Measurements from ENCODE around the gene CAP1. TPM values are rescaled to one million over a fixed set of nuclear protein-coding genes. Genes with fewer than 3 reads are reported as not detected.

CAP1 gene
- total and polyA plus RNA-seq, 10 donors, result 124 to 608 (median 348) TPM

- 41 to 83% (median 52%) methylated on average over 2 of the region's 2 CpGs for WGBS, 5 donors
- no peak for DNase-seq
- peaks cover 77 to 100% (median 100%) of the 10 kb centered on the region in 6 donors for H3K4me1 ChIP-seq
- no peak overlapping the region for H3K4me3 ChIP-seq
- H3K27me3 ChIP-seq (replicated peaks in 1 of 7), result no peaks in the 10 kb centered on the region
- peak overlapping the region in 5 of 8 donors; percentile 1 to 98 (median 75) for H3K27ac ChIP-seq
- no peaks in the 10 kb centered on the region for H3K9me3 ChIP-seq
- H3K36me3 ChIP-seq, result peaks cover 0 to 80% (median 12%) of the 10 kb centered on the region in 6 donors
- no peak for TF ChIP-seq POLR2AphosphoS5 (IDR thresholded peaks at IDR 0.05)
- intact Hi-C loops (cut with DNase I; ENCODE audit: low total_unique reads), result no loop called here
Measured at GRCh38 chr1:40047276-40047675, 6.7 kb downstream of the CAP1 start.

- TF ChIP-seq POLR2A (IDR thresholded peaks at IDR 0.05) (no peak), POLR2AphosphoS5 (IDR thresholded peaks at IDR 0.05) (no peak)
- TF ChIP-seq, protein P1, sequence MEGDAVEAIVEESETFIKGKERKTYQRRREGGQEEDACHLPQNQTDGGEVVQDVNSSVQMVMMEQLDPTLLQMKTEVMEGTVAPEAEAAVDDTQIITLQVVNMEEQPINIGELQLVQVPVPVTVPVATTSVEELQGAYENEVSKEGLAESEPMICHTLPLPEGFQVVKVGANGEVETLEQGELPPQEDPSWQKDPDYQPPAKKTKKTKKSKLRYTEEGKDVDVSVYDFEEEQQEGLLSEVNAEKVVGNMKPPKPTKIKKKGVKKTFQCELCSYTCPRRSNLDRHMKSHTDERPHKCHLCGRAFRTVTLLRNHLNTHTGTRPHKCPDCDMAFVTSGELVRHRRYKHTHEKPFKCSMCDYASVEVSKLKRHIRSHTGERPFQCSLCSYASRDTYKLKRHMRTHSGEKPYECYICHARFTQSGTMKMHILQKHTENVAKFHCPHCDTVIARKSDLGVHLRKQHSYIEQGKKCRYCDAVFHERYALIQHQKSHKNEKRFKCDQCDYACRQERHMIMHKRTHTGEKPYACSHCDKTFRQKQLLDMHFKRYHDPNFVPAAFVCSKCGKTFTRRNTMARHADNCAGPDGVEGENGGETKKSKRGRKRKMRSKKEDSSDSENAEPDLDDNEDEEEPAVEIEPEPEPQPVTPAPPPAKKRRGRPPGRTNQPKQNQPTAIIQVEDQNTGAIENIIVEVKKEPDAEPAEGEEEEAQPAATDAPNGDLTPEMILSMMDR (IDR thresholded peaks at IDR 0.05 in 8 of 11, conservative IDR thresholded peaks at IDR 0.05 in 3 of 11), result no peak
- H3K4me1 ChIP-seq, result peaks cover 72 to 100% (median 99%) of the 10 kb centered on the region in 6 donors
- no peak for DNase-seq
- H3K4me3 ChIP-seq, result no peak overlapping the region
- intact Hi-C loops (cut with DNase I; ENCODE audit: low total_unique reads), result no loop called here
- H3K36me3 ChIP-seq, result peaks cover 0 to 78% (median 12%) of the 10 kb centered on the region in 6 donors
- WGBS, 5 donors, result 84 to 91% (median 89%) methylated on average over 5 of the region's 5 CpGs
- H3K27ac ChIP-seq, result peak overlapping the region in 4 of 8 donors; percentile 10 to 98 (median 86)
- no peaks in the 10 kb centered on the region for H3K9me3 ChIP-seq
- no peaks in the 10 kb centered on the region for H3K27me3 ChIP-seq (replicated peaks in 1 of 7)
Measured at GRCh38 chr1:40047769-40048168, 7.2 kb downstream of the CAP1 start.

DNA sequence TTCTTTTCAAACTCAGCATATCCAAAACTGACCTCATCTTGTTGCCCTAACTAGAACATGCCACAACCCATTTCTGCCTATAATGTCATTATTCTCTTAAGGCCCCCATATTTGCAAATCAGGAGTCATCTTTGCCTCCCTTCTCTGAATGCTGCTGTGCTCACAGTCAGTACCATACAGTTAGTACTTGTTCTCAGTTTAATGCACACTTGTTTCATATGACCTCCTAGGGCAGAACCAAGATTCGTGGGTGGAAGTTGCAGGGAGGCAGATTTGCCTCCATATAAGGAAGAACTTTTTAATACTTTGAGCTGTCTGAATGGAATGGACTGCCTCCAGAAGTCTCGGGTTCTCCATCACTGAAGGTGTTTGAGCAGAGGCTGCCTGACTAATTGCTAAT lies 9.2 kb downstream of the CAP1 start:
- peaks cover 0 to 86% (median 13%) of the 10 kb centered on the region in 6 donors for H3K36me3 ChIP-seq
- no peak overlapping the region for H3K4me3 ChIP-seq
- H3K27me3 ChIP-seq (replicated peaks in 1 of 7), result no peaks in the 10 kb centered on the region
- peak overlapping the region in 6 of 8 donors; percentile 33 to 98 (median 60) for H3K27ac ChIP-seq
- TF ChIP-seq, protein P1 (IDR thresholded peaks at IDR 0.05 in 8 of 11, conservative IDR thresholded peaks at IDR 0.05 in 3 of 11), result no peak
- TF ChIP-seq POLR2AphosphoS5 (IDR thresholded peaks at IDR 0.05) (no peak), POLR2A (IDR thresholded peaks at IDR 0.05) (no peak)
- WGBS, 5 donors, result 26 to 43% (median 37%) methylated on average over 2 of the region's 2 CpGs
- DNase-seq, result no peak
- intact Hi-C loops (cut with DNase I; ENCODE audit: low total_unique reads), result no loop called here
- peaks cover 65 to 100% (median 98%) of the 10 kb centered on the region in 6 donors for H3K4me1 ChIP-seq
- no peaks in the 10 kb centered on the region for H3K9me3 ChIP-seq

DNA sequence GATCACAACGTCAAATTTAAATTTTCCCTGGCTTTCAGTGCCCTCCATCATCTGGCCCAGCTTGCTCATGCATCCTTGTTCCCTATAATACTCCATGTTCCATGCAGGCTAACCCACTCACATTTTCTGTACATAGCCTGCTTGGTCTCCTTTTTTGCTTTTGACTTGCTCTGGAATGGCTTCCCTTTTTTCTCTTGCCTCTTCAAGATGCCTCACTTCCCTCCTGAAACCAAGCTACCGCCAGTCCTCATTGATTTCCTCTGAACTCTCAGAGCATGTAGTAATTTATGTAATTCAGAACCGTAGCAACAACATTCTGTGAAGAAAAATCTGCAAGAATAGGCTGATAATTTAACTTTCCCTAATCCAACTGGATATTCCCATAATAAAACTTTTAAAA lies 10.3 kb downstream of the CAP1 start:
- Histone ChIP-seq H3K27ac (peak overlapping the region in 6 of 8 donors; percentile 12 to 98 (median 57)), H3K4me3 (peak overlapping the region in 1 of 8 donors; percentile 29), H3K4me1 (peaks cover 60 to 100% (median 98%) of the 10 kb centered on the region in 6 donors), H3K36me3 (peaks cover 0 to 83% (median 11%) of the 10 kb centered on the region in 6 donors), H3K27me3 (replicated peaks in 1 of 7) (no peaks in the 10 kb centered on the region), H3K9me3 (no peaks in the 10 kb centered on the region)
- intact Hi-C loops (cut with DNase I; ENCODE audit: low total_unique reads), result no loop called here
- WGBS, 5 donors, result 24 to 43% (median 35%) methylated on average over 3 of the region's 3 CpGs
- no peak for DNase-seq
- TF ChIP-seq, protein P1 (IDR thresholded peaks at IDR 0.05 in 8 of 11, conservative IDR thresholded peaks at IDR 0.05 in 3 of 11), result no peak
- no peak for TF ChIP-seq POLR2A (IDR thresholded peaks at IDR 0.05)
- peak in 1 of 3 donors; percentile 29 for TF ChIP-seq POLR2AphosphoS5 (IDR thresholded peaks at IDR 0.05)
